ENCODE measurements around the gene CDC42BPG.

Gene CDC42BPG

DNA sequence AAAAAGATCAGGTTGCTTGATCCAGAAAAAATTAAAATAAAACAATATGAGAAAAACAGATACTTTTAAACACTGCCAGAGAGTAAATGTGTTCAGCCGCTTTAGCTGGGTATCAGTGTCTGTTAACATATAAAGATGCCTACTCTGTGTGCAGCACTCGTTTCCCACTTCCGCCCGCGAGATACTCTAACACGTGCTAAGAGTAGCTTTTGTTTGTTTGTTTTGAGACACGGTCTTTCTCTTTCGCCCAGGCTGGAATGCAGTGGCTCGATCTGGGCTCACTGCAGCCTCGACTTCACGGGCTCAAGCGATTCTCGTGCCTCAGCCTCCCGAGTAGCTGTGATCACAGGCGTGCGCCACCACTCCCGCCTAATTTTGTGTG lies 33.6 kb downstream of the CDC42BPG start:
- H3K36me3 ChIP-seq, result peaks cover 11 to 25% (median 22%) of the 10 kb centered on the region in 11 experiments
- H3K4me1 ChIP-seq, result peaks cover 21 to 73% (median 58%) of the 10 kb centered on the region in 10 experiments
- TF ChIP-seq Cebpa-rat (IDR thresholded peaks at IDR 0.05), result no peak
- H3K4me3 ChIP-seq, result peak overlapping the region; percentile 69 to 93 (median 84)
- peak overlapping the region in 10 of 11 experiments; percentile 78 to 87 (median 82); a peak in 18 of 22 replicates for H3K9ac ChIP-seq
- no peaks in the 10 kb centered on the region for H3K9me3 ChIP-seq (replicated peaks in 1 of 11)
- no peaks in the 10 kb centered on the region for H3K27me3 ChIP-seq
- peak overlapping the region; percentile 63 to 99 (median 97) for H3K4me2 ChIP-seq
- H3K27ac ChIP-seq, result peak overlapping the region in 9 of 11 experiments; percentile 55 to 81 (median 70); a peak in 17 of 22 replicates
- peaks cover 0 to 26% (median 0%) of the 10 kb centered on the region in 11 experiments; a peak in 7 of 22 replicates for H4K20me1 ChIP-seq

DNA sequence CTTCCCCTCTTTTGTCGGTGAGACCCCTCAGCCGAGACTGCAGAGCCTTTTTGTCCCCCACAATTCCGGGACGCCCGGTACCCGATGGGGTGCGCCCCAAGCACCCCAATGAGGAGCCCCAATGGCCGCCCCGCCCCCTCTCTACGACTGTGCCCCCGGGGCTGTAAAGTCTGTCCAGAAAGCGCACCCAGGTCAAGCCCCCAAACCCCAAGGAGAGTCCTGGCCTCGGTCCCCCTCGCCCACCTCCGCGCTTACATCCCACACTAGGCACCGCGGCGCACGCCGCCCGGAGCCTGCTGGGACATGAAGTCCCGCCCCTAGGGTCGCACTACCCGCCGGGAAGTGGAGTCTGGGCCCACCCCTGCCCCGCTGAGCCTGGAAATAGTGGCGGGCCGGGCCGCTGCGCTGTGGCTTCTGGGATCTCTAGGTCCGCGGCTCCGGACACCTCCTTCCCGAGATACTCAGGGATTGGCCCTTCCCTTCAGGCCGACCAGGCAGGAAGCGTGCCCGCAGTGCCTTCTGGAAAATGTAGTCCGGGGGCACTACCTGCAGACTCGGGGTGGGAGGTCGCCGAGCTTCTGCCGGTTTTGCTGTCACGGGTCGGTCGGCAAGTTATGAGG lies 34.1 kb downstream of the CDC42BPG start, which contains the start of gene MEN1:
MEN1 (minus strand) TSS at position 281 of the 620 bp plus-strand sequence. CDS start 442 bp downstream, outside the sequence.
- TF ChIP-seq Cebpa-rat (IDR thresholded peaks at IDR 0.05), result no peak
- Histone ChIP-seq H3K9ac (peak within 1 kb of the TSS; percentile 78 to 87 (median 82)), H3K27ac (peak within 1 kb of the TSS in 10 of 11 experiments; percentile 55 to 81 (median 69); a peak in 20 of 22 replicates), H3K36me3 (peaks cover 15 to 30% (median 27%) of the 10 kb centered on the region in 11 experiments), H3K4me3 (peak within 1 kb of the TSS; percentile 69 to 93 (median 84)), H3K27me3 (no peaks in the 10 kb centered on the region), H3K9me3 (replicated peaks in 1 of 11) (no peaks in the 10 kb centered on the region), H3K4me1 (peaks cover 21 to 68% (median 53%) of the 10 kb centered on the region in 10 experiments), H4K20me1 (peaks cover 0 to 26% (median 0%) of the 10 kb centered on the region in 11 experiments; a peak in 7 of 22 replicates), H3K4me2 (peak within 1 kb of the TSS; percentile 89 to 99 (median 98))

DNA sequence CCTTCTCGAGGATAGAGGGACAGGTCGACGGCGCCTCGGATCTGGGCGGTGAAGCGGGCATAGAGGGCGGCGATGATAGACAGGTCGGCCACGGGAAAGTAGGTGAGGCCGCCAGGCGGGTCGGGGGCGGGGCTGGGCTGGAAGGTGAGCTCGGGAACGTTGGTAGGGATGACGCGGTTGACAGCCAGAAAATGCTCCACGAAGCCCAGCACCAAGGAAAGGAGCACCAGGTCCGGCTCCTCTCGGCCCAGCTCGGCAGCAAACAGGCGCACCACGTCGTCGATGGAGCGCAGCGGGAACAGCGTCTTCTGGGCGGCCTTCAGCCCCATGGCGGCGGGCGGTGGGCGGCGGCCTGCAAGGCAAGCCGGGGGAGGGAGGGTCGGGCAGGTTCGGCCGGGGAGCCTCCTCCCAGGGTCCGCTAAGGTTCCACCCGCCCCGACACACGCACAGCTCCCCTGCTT lies 34.6 kb downstream of the CDC42BPG start:
- H3K9ac ChIP-seq, result peak overlapping the region; percentile 78 to 87 (median 82)
- TF ChIP-seq Cebpa-rat (IDR thresholded peaks at IDR 0.05), result no peak

DNA sequence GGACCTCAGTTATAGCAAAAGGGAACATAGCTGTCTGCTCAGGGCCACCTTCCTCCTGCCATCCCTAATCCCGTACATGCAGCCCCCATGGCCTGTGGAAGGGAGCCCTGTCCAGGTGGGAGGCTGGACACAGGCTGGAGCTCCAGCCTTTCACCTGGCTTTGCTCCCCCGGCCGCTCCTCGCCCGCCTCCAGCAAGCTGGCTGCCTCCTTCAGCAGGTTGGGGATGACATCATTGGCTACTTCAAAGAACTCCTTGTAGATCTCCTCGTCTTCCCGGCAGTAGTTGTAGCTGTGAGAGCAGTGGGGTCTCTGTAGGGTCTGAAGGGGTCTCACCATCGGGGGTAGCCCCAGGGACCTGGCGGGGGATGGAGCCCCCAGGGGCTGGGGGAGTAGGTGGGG lies 39.0 kb downstream of the CDC42BPG start:
- Histone ChIP-seq H4K20me1 (peaks cover 0 to 40% (median 0%) of the 10 kb centered on the region in 11 experiments; a peak in 6 of 22 replicates), H3K27ac (no peak overlapping the region), H3K4me2 (no peak overlapping the region), H3K9me3 (replicated peaks in 1 of 11) (no peaks in the 10 kb centered on the region), H3K4me3 (no peak overlapping the region), H3K36me3 (peaks cover 28 to 49% (median 43%) of the 10 kb centered on the region in 11 experiments), H3K4me1 (peaks cover 57 to 76% (median 70%) of the 10 kb centered on the region in 10 experiments), H3K27me3 (no peaks in the 10 kb centered on the region), H3K9ac (peak overlapping the region in 2 of 11 experiments; percentile 23 to 24; a peak in 1 of 22 replicates)
- TF ChIP-seq Cebpa-rat (IDR thresholded peaks at IDR 0.05), result no peak

More for the DNA sequence above, 34.6 kb downstream of the CDC42BPG start:
- Histone ChIP-seq H3K9me3 (replicated peaks in 1 of 11) (no peaks in the 10 kb centered on the region), H3K27me3 (no peaks in the 10 kb centered on the region), H3K36me3 (peaks cover 20 to 36% (median 32%) of the 10 kb centered on the region in 11 experiments), H3K4me3 (peak overlapping the region; percentile 69 to 93 (median 84)), H3K4me1 (peaks cover 22 to 65% (median 49%) of the 10 kb centered on the region in 10 experiments), H3K27ac (peak overlapping the region in 10 of 11 experiments; percentile 55 to 81 (median 69); a peak in 19 of 22 replicates), H4K20me1 (peaks cover 0 to 30% (median 0%) of the 10 kb centered on the region in 11 experiments; a peak in 7 of 22 replicates), H3K4me2 (peak overlapping the region; percentile 89 to 99 (median 98))

DNA sequence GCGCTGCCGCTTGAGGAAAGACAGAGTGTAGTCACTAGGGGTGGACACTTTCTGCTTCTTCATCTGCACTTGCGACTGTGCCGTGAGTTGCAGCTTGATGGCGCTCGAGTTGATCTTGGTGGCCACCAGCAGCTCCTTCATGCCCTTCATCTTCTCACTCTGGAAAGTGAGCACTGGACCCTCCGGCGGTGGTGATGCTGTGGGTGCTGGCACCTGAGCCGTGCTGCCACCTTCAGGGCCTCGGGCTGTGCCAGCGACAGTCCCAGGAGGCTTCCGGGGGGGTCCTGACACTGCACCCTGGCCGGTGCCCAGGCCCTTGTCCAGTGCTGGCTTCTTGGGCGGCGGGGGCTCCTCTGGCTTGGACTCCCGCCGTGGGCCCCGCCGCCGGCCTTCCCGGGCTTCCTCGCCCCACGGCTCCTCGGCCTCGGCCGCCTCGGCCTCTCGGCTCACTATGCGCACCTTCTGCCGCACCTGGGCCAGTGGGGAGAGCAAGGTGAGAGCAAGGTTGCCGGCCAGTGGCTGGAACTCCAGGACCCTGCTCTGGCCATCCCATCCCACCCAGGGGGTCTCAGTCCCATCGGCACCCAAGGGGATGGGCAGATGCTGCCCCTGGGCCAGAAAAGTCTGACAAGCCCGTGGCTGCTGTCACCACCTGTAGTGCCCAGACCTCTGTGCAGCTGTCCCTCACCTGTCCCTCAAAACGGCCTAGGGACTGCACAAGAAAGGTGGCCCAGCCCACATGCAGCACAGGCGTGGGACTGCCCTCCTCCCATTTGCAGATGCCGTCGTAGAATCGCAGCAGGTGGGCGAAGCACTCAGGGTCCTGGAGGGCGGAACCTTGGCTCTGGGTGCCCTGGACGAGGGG lies 39.9 kb downstream of the CDC42BPG start:
- peaks cover 64 to 82% (median 76%) of the 10 kb centered on the region in 10 experiments for H3K4me1 ChIP-seq
- H3K9ac ChIP-seq, result peak overlapping the region in 10 of 11 experiments; percentile 73 to 81 (median 77); a peak in 15 of 22 replicates
- peak overlapping the region in 7 of 11 experiments; percentile 52 to 86 (median 72); a peak in 6 of 22 replicates for H3K27ac ChIP-seq

DNA sequence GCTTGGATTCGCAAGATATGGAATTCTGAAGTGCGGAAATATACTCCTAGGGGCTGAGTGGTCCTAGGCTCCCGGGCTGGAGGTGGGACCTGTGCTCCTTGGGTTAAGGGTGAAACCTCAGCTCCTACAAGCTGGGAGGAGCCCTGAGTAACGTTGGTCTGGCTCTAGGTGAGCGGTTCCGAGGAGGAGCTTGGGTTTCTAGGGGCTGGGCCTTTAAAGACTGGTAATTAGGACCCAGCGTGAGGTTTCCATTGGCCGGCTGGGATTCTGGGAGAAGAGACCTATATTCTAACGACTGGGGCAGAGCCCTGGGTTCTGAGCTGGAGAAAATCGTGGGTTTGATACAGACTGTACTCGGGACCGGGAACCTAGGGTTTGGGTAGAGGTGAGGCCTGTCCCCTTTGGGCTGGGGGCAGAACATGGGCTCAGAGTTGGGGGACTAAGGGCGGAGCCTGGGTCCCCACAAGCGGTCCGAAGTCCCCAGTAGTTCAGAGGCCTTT lies 40.6 kb downstream of the CDC42BPG start:
- Histone ChIP-seq H3K27me3 (no peaks in the 10 kb centered on the region), H3K9ac (peak overlapping the region; percentile 73 to 81 (median 77); a peak in 21 of 22 replicates), H3K27ac (peak overlapping the region in 10 of 11 experiments; percentile 50 to 86 (median 72); a peak in 19 of 22 replicates), H3K4me2 (peak overlapping the region; percentile 86 to 100 (median 97)), H3K4me3 (peak overlapping the region; percentile 68 to 79 (median 72)), H3K9me3 (replicated peaks in 1 of 11) (no peaks in the 10 kb centered on the region), H4K20me1 (peaks cover 0 to 40% (median 0%) of the 10 kb centered on the region in 11 experiments; a peak in 6 of 22 replicates), H3K36me3 (peaks cover 28 to 64% (median 44%) of the 10 kb centered on the region in 11 experiments), H3K4me1 (peaks cover 63 to 82% (median 76%) of the 10 kb centered on the region in 10 experiments)
- TF ChIP-seq Cebpa-rat (IDR thresholded peaks at IDR 0.05), result no peak

More for the DNA sequence above, 39.9 kb downstream of the CDC42BPG start:
- TF ChIP-seq Cebpa-rat (IDR thresholded peaks at IDR 0.05), result no peak
- Histone ChIP-seq H3K4me2 (peak overlapping the region; percentile 86 to 100 (median 97)), H4K20me1 (peaks cover 0 to 40% (median 0%) of the 10 kb centered on the region in 11 experiments; a peak in 6 of 22 replicates), H3K9me3 (replicated peaks in 1 of 11) (no peaks in the 10 kb centered on the region), H3K36me3 (peaks cover 28 to 57% (median 43%) of the 10 kb centered on the region in 11 experiments), H3K4me3 (peak overlapping the region in 8 of 10 experiments; percentile 68 to 79 (median 73); a peak in 12 of 20 replicates), H3K27me3 (no peaks in the 10 kb centered on the region)

DNA sequence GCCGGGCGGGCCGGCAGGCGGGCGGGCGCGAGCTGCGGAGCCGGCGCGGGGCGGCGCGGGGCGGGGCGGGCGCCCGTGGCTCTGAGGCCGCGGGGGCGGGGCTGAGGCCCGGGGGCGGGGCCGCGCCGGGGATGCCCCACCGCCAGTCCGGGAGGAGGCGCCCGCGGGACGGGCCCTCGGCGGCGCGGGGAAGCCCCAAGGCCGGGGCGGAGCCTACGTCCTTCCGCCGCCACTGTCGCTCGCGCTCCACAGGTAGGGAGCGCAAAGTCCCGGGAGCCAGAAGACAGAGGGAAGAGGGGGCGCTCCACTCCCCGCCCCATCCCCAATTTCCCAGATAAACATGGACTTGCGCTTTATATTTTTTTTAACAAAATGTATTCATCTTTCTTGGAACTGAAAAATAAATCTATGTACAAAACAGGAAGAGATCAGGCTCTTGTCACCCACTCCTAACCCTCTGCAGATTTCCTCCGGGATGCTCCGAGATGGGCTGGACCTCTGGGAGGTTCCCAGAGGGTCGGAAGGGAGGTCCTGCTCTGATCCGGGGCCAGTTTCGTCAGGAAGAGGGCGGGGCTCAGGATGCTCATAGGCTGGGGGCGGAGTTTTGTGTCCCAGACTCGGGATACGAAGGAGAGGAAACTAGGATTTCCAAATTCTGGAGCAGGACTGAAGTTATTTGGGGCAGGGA lies 41.2 kb downstream of the CDC42BPG start, which contains the start of gene MAP4K2:
MAP4K2 (minus strand) TSS at position 57 of the 688 bp plus-strand sequence. CDS start 65 bp downstream, outside the sequence.
- Histone ChIP-seq H3K27me3 (no peaks in the 10 kb centered on the region), H3K36me3 (peaks cover 28 to 69% (median 44%) of the 10 kb centered on the region in 11 experiments), H3K4me3 (peak within 1 kb of the TSS; percentile 68 to 79 (median 72)), H3K9me3 (replicated peaks in 1 of 11) (no peaks in the 10 kb centered on the region), H3K4me2 (peak within 1 kb of the TSS; percentile 89 to 100 (median 97)), H3K9ac (peak within 1 kb of the TSS; percentile 73 to 83 (median 79)), H3K27ac (peak within 1 kb of the TSS; percentile 60 to 88 (median 83)), H4K20me1 (peaks cover 0 to 36% (median 0%) of the 10 kb centered on the region in 11 experiments; a peak in 6 of 22 replicates), H3K4me1 (peaks cover 59 to 81% (median 76%) of the 10 kb centered on the region in 10 experiments)
- no peak for TF ChIP-seq Cebpa-rat (IDR thresholded peaks at IDR 0.05)

Measured in BLaER1 treated with 17β-estradiol and CSF1 and Interleukin-3, amounts not matched to agents 10 nM and 100 nM (cell line).